ENCODE results near the gene IL10.
A peak's percentile ranks its signal among the peaks of the same experiment; 100 is the strongest.

The IL10 gene

DNA sequence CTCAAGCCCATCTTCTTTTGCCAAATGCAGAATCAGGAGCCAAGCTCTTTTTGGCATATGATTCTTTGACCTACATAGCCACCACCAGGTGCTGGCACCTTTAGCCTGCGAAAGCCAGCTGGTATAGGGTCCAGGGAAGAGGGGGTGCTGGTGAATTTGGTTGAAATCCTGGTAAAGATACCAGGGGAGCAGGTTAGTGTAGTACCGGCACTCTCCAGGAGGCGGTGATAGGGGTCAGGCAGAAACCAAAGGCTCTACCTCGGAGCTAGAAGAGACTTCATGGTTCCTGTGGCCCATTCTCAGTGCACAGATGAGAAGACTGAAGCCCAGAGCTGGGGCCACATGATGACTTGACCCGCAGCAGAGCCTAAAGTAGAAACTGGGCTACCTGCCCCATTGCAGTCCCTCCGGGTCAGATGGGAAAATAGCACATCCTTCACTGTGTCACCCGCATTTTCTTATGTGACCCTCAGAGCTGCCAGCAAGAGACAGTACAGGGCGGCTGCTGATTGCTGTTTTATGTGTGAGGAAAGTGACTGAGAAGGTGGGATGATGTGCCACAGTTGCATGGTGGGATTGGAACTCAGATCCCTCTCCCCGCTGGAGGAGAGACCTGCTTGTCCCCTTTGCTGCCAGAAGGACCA lies 37.7 kb downstream of the IL10 start:
- peak; percentile 58 to 63 for DNase-seq (ENCODE audit: low read depth in 2 of 2)

DNA sequence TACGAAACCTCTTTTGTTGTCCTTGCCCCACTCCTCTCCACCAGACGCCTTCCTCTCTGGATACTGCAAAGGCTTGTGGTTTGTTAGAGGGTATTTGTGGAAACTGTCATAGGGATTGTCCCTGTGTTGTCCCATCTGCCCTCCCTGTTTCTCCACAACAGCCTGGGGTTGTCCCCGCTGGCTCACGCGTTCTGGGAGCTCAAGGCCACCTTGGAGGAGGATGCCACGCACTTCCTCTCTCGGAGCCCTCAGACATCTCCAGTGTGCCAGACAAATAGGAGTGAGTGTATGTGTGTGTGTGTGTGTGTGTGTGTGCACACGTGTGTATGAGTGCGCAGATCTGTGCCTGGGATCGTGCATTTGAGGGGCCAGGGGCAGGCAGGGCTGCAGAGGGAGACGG lies 39.3 kb downstream of the IL10 start:
- DNase-seq (ENCODE audit: low read depth in 2 of 2), result no peak

DNA sequence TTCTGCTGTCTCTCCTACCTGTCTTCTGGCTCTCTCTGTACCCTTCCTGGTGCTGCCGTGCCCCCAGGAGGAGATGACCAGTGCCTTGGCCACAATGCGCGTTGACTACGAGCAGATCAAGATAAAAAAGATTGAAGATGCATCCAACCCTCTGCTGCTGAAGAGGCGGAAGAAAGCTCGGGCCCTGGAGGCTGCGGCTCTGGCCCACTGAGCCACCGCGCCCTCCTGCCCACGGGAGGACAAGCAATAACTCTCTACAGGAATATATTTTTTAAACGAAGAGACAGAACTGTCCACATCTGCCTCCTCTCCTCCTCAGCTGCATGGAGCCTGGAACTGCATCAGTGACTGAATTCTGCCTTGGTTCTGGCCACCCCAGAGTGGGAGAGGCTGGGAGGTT lies 39.8 kb downstream of the IL10 start:
- no peak for DNase-seq (ENCODE audit: low read depth in 2 of 2)

DNA sequence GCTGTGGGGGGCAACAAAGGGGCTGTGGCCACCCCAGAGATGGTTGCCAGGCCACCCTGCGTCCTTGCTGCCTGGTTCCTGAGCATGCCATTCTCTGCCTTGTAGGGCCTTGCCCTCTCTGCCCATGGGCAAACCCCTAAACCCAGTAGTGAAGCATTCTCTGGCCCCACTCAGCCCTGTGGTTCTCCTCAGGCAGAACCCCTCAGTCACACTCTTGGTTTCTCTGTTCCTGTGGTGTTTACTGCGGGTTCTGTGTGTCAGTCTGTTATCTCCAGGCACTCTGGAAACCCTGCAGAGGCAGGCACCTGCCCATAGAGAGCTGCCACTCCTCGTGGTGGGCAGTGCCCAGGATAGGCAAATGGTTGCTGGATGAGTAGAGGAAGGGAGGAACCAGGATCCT lies 42.8 kb downstream of the IL10 start:
- DNase-seq (ENCODE audit: low read depth in 2 of 2), result no peak

DNA sequence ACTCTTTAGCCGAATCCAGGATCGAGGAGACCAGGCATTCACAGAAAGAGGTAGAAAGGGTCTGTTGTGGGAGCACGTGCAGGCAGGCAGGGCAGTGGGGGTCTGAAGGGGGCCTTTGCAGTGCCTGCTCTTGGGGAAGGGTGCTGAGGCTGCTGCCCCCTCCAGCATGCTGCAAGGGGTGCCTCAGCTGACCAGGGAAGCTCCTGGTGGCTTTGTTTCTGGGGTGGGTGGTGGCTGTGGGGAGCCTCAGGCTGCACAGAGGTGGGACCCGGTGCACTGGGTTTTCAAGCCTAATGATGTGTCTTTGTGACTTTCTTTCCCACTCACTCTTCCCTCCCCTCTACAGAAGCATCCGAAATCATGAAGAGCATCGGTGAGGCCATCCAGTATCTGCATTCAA lies 43.2 kb downstream of the IL10 start:
- DNase-seq (ENCODE audit: low read depth in 2 of 2), result no peak

DNA sequence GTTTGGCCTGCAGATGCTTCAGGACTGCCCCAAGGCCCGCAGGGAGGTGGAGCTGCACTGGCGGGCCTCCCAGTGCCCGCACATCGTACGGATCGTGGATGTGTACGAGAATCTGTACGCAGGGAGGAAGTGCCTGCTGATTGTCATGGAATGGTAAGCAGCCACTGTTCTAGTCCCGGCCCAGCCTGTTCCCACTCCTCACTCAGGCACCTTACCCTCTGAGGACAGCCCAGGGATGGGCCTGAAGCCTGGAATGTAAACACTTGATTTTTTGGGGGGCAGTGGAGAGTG lies 43.7 kb downstream of the IL10 start:
- DNase-seq (ENCODE audit: low read depth in 2 of 2), result no peak

DNA sequence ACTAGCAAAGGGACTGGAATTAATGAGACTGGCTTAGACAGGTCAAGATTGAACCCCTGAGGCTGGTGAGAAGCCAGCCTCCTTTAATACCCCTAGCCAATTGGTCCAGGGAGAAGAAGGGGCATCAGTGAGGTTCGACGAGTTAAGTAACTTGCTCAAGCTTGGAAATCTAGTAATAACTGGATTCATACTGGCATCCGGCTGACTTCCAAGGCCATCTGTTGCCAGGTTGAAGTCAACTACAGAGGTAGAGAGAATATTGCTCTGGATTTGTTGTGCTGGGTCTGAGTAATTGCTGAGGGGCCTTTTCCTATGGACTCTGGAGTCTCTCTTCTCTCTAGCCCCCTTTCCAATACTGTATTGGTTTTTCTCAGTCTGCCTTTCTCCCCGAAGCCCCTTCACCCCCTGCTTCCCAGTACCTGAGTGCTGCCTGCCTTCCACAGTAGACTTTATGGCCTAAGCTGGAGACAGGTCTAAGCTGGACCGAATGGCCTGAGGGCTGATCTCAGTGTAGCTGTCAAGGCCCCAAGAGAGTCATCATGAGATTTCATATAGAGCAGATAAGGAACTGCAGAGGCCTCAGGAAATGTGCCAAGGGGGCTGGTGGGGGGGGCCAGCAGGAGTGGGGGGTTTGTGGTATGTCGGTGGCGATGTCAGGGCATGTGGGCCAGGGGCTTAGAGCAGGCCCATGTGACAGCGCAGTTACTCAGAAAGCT lies 44.2 kb downstream of the IL10 start:
- no peak for DNase-seq (ENCODE audit: low read depth in 2 of 2)

DNA sequence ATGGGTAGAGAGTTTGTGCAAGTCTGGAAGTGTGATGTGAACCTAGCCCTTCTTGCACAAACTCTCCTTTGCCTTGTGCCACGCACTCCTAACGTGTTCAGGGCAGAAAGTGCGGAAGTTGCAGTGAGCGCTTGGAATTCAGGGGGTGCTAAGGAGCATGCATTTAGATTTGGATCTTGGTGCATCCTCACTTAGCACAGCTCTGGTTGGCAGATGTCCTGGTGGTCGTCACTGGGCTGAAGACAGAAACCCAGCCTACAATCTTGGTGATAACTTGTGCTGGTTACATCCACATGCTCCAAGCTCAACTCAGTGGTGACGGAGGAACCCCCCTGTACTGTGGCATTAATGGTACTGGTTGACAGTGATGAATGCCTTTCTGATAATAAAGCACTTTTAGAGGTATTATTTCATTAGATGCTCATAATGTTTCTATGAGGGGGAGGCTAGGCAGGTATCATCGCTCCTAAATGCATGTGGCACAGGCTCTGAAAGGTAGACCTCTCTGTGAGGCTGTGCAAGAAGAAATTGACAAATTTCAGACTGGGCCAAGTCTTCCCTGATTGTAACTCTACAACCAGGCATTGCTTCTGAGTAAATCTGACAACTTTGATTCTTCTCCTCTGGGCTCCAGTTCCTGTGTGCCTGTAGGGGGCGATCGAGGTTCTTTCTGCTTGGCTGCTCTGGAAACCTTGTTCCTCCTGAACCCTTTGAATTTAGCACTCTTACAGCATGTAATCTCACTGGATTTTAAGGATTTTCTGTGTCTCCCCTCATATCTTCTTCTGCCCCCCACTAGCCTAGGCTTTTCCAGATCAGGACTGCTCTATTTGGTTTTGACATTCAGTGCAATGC lies 47.0 kb downstream of the IL10 start:
- peak in 1 of 2 donors; percentile 30 for DNase-seq (ENCODE audit: low read depth in 2 of 2)

DNA sequence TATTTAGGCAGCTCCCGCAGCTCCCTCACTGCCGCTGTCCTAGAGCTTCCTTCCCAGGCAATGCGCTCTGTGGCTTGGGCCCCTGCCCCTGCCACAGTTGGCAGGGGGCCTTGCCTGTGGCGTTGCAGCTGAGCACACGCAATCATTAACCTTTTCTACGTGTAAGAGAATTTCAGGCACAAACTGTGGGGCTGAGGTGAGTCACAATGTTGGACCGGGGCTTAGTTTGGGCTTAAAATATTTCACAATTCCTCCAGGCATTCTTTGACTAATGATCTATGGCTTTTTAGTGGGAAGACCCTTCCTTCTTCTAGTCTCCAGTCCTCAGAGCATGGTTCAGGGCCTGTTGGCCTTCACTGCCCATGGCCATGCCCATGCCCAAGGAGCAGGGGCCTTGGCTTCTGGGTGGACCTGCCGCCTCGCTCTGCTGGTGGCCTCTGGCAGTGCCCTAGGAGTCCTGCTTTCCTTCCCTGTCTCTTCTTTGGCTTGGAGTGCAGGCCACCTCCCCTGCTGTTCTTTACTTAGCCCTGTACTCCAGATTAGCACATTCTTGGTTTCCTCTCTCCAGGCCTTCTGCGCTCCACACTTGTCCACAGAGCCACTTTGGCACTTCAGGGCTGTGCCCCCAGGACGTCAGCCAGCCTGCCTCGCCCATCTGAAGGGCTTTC lies 48.4 kb downstream of the IL10 start:
- DNase-seq (ENCODE audit: low read depth in 2 of 2), result no peak

DNA sequence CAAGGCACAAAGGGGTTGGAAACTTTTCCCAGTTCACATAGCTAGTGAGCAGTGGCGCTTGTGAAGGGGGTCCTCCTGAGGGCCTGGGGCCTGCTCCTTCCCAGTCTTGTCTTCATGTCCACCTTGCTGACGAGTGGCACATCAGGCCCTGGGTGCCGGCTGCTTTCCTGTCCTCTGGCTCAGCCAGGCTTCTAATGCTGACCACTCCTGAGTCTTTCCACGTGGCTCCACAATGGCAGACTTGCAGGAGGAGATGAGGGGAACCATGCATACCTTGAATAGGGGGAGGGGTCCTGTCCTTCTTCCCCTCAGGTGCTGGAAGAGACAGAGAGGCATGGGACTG lies 48.9 kb downstream of the IL10 start:
- no peak for DNase-seq (ENCODE audit: low read depth in 2 of 2)

DNA sequence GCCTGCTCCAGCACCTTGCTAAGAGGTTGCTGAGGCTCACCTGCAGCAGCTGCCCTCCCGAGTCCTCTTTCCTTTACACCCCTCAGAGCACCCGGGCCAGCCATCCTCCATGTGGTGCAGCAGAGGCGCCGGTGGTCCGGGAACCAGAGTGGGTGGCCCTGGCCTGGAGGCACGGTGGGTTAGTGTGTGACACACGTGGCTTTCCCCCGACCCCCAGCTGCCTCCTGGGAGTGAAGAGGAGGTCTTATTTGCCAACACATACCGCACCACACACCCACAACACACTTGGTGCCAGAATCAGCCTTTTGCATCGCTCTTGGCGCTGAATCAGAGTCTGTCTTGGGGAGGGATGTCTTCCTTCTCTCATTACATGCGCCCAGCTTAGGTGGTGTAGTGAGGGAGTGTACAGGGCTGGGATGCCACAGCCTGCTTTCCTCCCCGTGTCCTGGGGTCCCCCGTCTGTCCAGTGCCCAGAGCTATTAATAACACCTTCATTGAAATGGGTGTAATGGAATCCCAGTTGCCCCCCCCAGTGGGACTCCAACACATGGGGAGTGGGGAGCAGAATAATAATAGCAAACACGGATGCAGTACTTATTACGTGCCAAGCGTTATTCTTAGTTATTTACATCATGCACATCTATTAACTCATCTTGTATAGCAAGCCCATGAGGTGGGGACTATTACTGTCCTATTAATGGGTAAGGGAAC lies 49.4 kb downstream of the IL10 start:
- no peak for DNase-seq (ENCODE audit: low read depth in 2 of 2)

DNA sequence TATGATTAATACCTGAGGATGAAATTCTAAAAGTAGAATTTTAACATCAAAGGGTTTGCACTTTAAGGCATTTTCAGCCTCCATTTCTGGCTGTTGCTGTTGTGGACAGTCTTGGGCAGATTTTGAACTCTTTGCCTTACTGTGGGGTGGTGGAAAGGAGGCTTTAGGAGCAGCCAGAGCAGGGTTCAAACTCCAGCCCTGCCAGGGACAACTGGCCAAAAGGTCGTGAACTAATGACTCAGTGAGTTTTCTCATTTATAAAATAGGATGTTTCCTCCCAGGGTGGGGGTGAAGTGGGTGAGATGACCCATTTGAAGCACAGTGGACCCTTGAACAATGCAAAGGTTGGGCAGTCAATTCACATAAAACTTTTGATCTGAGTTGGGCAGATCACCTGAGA lies 50.8 kb downstream of the IL10 start:
- DNase-seq (ENCODE audit: low read depth in 2 of 2), result no peak

DNA sequence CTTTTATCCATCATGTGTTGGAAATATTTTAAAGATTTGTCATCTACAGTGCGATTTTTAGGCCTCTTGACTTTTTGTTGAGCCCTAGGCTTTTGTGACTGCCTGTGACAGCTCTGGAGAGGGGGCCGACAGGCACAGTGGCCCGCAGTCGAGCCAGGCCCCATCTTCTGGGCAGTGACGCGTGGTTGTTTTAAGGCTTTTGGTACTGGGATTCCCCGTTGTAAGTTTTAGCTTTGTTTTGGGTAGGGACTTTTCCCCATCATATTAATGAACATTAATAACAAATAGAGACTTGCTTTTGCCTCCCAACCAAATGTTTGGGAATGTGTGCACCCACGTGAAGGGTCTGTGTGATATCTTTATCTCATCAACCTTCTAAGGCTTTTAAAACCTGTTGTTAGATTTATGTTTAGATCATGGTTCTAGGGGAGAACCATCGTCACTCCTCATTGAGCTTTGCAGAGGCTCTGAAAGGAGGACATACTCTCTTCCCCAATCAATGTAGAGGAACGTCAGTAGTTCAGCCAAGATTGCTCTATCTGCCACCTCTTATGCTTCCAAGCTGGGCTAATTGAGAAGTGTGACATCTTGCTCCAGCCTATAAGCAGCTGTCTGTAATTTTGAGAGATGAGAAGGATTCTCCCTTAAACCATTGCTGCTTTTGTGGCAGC lies 53.0 kb downstream of the IL10 start:
- DNase-seq (ENCODE audit: low read depth in 2 of 2), result no peak

DNA sequence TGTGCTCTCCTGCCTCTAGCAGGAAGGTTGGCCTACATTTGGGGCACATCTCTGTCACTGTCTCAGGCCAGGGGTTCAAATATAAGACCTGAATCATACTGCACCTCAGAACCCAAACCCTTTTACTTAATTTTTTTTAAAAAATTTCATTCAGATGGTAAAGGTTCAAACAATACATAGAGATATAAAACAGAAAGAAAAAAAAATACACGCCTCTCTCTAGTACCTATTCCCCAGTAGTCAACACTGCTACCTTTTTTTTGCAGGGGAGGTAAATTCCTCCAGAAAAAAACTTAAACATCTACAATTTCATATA lies 54.7 kb downstream of the IL10 start:
- no peak for DNase-seq (ENCODE audit: low read depth in 2 of 2)
